Measurements from ENCODE around the gene SLC24A3. TPM values are rescaled to one million over a fixed set of nuclear protein-coding genes. Genes with fewer than 3 reads are reported as not detected.

The SLC24A3 gene
- total and polyA plus RNA-seq, 9 donors = 4.8 to 40.5 (median 18.6) TPM

GRCh38 chr20:19453862-19454261, 241.4 kb downstream of the SLC24A3 start:
- WGBS, 3 donors = 83 to 90% (median 88%) methylated on average over 6 of the region's 6 CpGs
- no peak for DNase-seq
- Histone ChIP-seq H3K4me3 (no peak overlapping the region), H3K27ac (no peak overlapping the region), H3K9me3 (no peaks in the 10 kb centered on the region), H3K36me3 (no peaks in the 10 kb centered on the region), H3K4me1 (ENCODE audit: insufficient read depth) (peaks cover 4% of the 10 kb centered on the region), H3K27me3 (no peaks in the 10 kb centered on the region)
- intact Hi-C loops (cut with DNase I) = no loop called here
- no peak for TF ChIP-seq POLR2A (IDR thresholded peaks at IDR 0.05)
- TF ChIP-seq EP300 (IDR thresholded peaks at IDR 0.05) = no peak
- TF ChIP-seq, protein P1, sequence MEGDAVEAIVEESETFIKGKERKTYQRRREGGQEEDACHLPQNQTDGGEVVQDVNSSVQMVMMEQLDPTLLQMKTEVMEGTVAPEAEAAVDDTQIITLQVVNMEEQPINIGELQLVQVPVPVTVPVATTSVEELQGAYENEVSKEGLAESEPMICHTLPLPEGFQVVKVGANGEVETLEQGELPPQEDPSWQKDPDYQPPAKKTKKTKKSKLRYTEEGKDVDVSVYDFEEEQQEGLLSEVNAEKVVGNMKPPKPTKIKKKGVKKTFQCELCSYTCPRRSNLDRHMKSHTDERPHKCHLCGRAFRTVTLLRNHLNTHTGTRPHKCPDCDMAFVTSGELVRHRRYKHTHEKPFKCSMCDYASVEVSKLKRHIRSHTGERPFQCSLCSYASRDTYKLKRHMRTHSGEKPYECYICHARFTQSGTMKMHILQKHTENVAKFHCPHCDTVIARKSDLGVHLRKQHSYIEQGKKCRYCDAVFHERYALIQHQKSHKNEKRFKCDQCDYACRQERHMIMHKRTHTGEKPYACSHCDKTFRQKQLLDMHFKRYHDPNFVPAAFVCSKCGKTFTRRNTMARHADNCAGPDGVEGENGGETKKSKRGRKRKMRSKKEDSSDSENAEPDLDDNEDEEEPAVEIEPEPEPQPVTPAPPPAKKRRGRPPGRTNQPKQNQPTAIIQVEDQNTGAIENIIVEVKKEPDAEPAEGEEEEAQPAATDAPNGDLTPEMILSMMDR (IDR thresholded peaks at IDR 0.05) = no peak

DNA sequence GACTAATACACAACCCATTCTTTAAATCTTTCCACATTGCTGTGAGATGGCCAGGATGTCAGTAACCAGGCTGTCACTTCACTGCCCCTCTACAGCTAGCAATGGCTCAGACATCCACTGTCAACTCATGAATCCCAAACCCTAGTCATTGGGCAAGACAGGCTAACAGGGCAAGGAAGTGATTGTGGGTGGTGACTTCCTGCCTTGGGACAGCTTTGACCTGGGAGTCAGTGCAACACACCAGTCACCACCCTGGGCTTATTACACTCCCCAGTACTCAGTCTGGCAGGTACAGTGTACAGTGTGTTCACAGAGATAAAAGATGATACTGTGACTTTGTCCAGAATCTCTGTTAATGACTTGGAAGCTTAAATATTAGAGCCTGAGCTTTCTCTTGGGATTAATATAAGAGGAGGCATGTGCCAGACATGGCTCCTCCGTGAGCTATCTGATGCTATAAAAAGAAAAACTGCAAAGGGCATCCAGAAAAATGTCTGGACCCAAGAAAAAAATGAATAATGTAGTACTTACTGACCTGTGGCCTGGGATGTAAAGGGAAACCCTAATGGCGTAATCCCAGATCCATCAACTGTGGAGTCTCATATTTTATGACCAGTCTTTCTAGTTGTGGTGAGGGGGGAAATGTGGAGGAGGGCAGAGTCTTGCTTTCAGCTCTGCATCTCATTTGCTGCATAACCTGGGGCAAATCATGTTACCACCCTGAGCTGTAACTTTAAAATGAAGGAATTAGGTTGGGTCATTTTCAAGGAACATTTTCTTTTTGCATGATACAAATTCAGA, 244.4 kb downstream of the SLC24A3 start:
- no peaks in the 10 kb centered on the region for H3K27me3 ChIP-seq
- H3K36me3 ChIP-seq = no peaks in the 10 kb centered on the region
- no peak for DNase-seq
- H3K27ac ChIP-seq = no peak overlapping the region
- no peak overlapping the region for H3K4me3 ChIP-seq
- WGBS, 3 donors = 66 to 78% (median 70%) methylated on average over 2 of the region's 2 CpGs
- H3K9me3 ChIP-seq = no peaks in the 10 kb centered on the region
- TF ChIP-seq EP300 (IDR thresholded peaks at IDR 0.05) (no peak), POLR2A (IDR thresholded peaks at IDR 0.05) (no peak)
- TF ChIP-seq, protein P1 (IDR thresholded peaks at IDR 0.05) = no peak
- peaks cover 1% of the 10 kb centered on the region for H3K4me1 ChIP-seq (ENCODE audit: insufficient read depth)
- intact Hi-C loops (cut with DNase I) = no loop called here

DNA sequence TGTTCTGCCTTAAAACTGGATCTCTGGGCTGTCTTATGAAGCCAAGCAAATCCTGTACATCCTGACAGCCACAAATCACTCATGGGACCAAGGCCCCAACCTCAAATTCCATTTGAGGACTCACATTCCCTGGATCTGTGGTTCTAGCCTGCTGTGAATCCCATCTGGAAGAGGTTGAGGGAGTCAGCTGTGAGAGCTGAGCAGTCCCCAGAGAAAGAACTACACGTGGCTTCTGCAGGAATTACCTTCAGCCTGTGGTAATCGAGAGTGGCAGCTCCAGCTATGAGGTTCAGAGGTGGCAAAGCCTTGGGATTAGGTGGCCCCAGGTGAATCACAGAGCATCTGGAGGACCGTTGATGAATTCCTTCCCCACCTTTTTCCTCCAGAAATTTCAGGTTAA, 245.2 kb downstream of the SLC24A3 start:
- Histone ChIP-seq H3K27me3 (no peaks in the 10 kb centered on the region), H3K4me1 (ENCODE audit: insufficient read depth) (peaks cover 1% of the 10 kb centered on the region), H3K36me3 (no peaks in the 10 kb centered on the region), H3K27ac (no peak overlapping the region), H3K4me3 (no peak overlapping the region), H3K9me3 (no peaks in the 10 kb centered on the region)
- WGBS, 3 donors = 57 to 65% (median 59%) methylated on average over 3 of the region's 3 CpGs
- no peak for TF ChIP-seq POLR2A (IDR thresholded peaks at IDR 0.05)
- TF ChIP-seq, protein P1 (IDR thresholded peaks at IDR 0.05) = no peak
- TF ChIP-seq EP300 (IDR thresholded peaks at IDR 0.05) = no peak
- no peak for DNase-seq
- intact Hi-C loops (cut with DNase I) = no loop called here

- intact Hi-C loops (cut with DNase I) = no loop called here
- 70 to 77% (median 77%) methylated on average over 6 of the region's 6 CpGs for WGBS, 3 donors
- H3K27me3 ChIP-seq = no peaks in the 10 kb centered on the region
- H3K4me1 ChIP-seq (ENCODE audit: insufficient read depth) = no peaks in the 10 kb centered on the region
- TF ChIP-seq, protein P1 (IDR thresholded peaks at IDR 0.05) = no peak
- TF ChIP-seq POLR2A (IDR thresholded peaks at IDR 0.05) (no peak), EP300 (IDR thresholded peaks at IDR 0.05) (no peak)
- H3K36me3 ChIP-seq = no peaks in the 10 kb centered on the region
- DNase-seq = no peak
- H3K9me3 ChIP-seq = no peaks in the 10 kb centered on the region
- H3K4me3 ChIP-seq = no peak overlapping the region
- H3K27ac ChIP-seq = no peak overlapping the region
These were observed 247.9 kb downstream of the SLC24A3 start for GRCh38 chr20:19460386-19460785.
